GM19043 (cell line): ENCODE results near the gene RASAL3.

Experiments
- ATAC-seq: cut with Tn5 transposase; IDR thresholded peaks from one replicate; pipeline ENCODE4 v1.9.1; 2021; ENCODE audit warnings: low read depth; ENCODE audit not compliant: unreplicated experiment

Gene RASAL3

GRCh38 chr19:15450528-15450890 is 13.8 kb downstream of the RASAL3 start:
- no peak for ATAC-seq

GRCh38 chr19:15449620-15450527 is 14.5 kb downstream of the RASAL3 start, which contains the start of gene WIZ:
WIZ (minus strand) TSS chr19:15449956; CDS start chr19:15448307, 1,649 bp downstream.
- ATAC-seq, result no peak

- no peak for ATAC-seq
These were observed 15.3 kb downstream of the RASAL3 start for GRCh38 chr19:15448778-15449619.

GRCh38 chr19:15448044-15448777 is 16.1 kb downstream of the RASAL3 start:
- ATAC-seq, result no peak

- ATAC-seq, result no peak
These were observed 17.3 kb downstream of the RASAL3 start for GRCh38 chr19:15447057-15447456.

- ATAC-seq, result no peak
These were observed 18.5 kb downstream of the RASAL3 start for GRCh38 chr19:15445807-15446376.

GRCh38 chr19:15445227-15445605 is 19.1 kb downstream of the RASAL3 start:
- no peak for ATAC-seq

- ATAC-seq, result no peak
These were observed 19.7 kb downstream of the RASAL3 start for GRCh38 chr19:15444505-15445226.

- no peak for ATAC-seq
These were observed 20.5 kb downstream of the RASAL3 start for GRCh38 chr19:15443838-15444237.

- ATAC-seq, result no peak
These were observed 21.0 kb downstream of the RASAL3 start for GRCh38 chr19:15443325-15443724.

- no peak for ATAC-seq
These were observed 22.0 kb downstream of the RASAL3 start for GRCh38 chr19:15442142-15442920.

- no peak for ATAC-seq
These were observed 23.0 kb downstream of the RASAL3 start for GRCh38 chr19:15441317-15441716.

- no peak for ATAC-seq
These were observed 24.3 kb downstream of the RASAL3 start for GRCh38 chr19:15439821-15440641.

- no peak for ATAC-seq
These were observed 25.1 kb downstream of the RASAL3 start for GRCh38 chr19:15439078-15439799.

GRCh38 chr19:15438577-15438976 is 25.8 kb downstream of the RASAL3 start:
- ATAC-seq, result no peak

- no peak for ATAC-seq
These were observed 26.2 kb downstream of the RASAL3 start for GRCh38 chr19:15438124-15438496.

GRCh38 chr19:15437355-15438123 is 26.8 kb downstream of the RASAL3 start:
- no peak for ATAC-seq
